HepG2 (cell line): ENCODE data around the gene AFAP1. TPM values are rescaled to one million over a fixed set of nuclear protein-coding genes. Genes with fewer than 3 reads are reported as not detected.

Experiments
- ATAC-seq: fragments of 200-7000 bp; cut with Tn5 transposase; 3 replicates; pipeline ENCODE4 v1.9.1; 2020; ENCODE audit warnings: mild to moderate bottlenecking, moderate library complexity
- BruUV-seq: library from RNA; stranded (reverse); fragments of 400-500 nt; replicated peaks from 2 replicates; lab custom pipeline; 2021; lab: Mats Ljungman, UMichigan
- CTCF ChIA-PET: fragments of 300-600 bp; formaldehyde crosslinking; extraction: SDS; loops from one replicate; lab custom pipeline; 2021; ENCODE audit warnings: low total read pairs, inconsistent platforms, low intra/inter-chr PET ratio; lab: Yijun Ruan, JAX
- POLR2A ChIA-PET: fragments of 350-600 bp; sonication (Branson Sonifier 250); formaldehyde crosslinking; loops from one replicate; lab custom pipeline; 2020; ENCODE audit warnings: antibody characterized with exemption, inconsistent platforms; lab: Yijun Ruan, JAX
- DNase-seq: peaks from one replicate; pipeline ENCODE4 v3.0.0-alpha.2; 2015; ENCODE audit warnings: low spot score
- FAIRE-seq: peaks from 3 replicates; lab custom pipeline; 2011; peaks lifted over from hg19 to GRCh38; lab: Jason Lieb, UNC
- H2AFZ ChIP-seq: one replicate; pipeline ENCODE4 v1.6.1; 2011; ENCODE audit warnings: low read length, inconsistent platforms
- H3K27ac ChIP-seq: fragments of 300-600 bp; 3 replicates; pipeline ENCODE4 v1.8.0; 2011; ENCODE audit warnings: mixed run types, mild to moderate bottlenecking, mixed read lengths, low read length, inconsistent platforms; ENCODE audit not compliant: insufficient read depth; ENCODE audit errors: extremely low read length
- H3K27me3 ChIP-seq, 2 experiments: fragments of 200-600 bp in 1 of 2; 2 replicates in 1 of 2; 3 replicates in 1 of 2; pipeline versions ENCODE4 v1.6.0 to v1.8.0; 2011; ENCODE audit warnings: low read length in 2 of 2, mild to moderate bottlenecking in 2 of 2, moderate library complexity in 2 of 2, inconsistent platforms in 1 of 2; ENCODE audit not compliant: insufficient read depth in 2 of 2, control insufficient read depth in 1 of 2
- H3K36me3 ChIP-seq, 2 experiments: fragments of 200-600 bp in 1 of 2; replicated peaks in 1 of 2; 2 replicates in 1 of 2; 3 replicates in 1 of 2; pipeline versions ENCODE4 v1.5.1 to v1.8.0; 2011; ENCODE audit warnings: low read length in 2 of 2, inconsistent platforms in 1 of 2; ENCODE audit not compliant: insufficient read depth in 2 of 2, control insufficient read depth in 1 of 2
- H3K4me1 ChIP-seq: 2 replicates; pipeline ENCODE4 v1.5.1; 2012; ENCODE audit warnings: low read length, inconsistent platforms; ENCODE audit not compliant: insufficient read depth
- H3K4me2 ChIP-seq: 2 replicates; pipeline ENCODE4 v1.6.0; 2011; ENCODE audit warnings: low read depth, low read length, inconsistent platforms
- H3K4me3 ChIP-seq, 3 experiments: fragments of 200-600 bp in 1 of 3; sonication (generic), shearing (Covaris generic) in 1 of 3; replicated peaks in 1 of 3; 2 replicates each; pipeline ENCODE4 v1.5.1; 2011 to 2016; ENCODE audit warnings: low read length in 3 of 3, inconsistent platforms in 2 of 3, low read depth in 2 of 3, mild to moderate bottlenecking in 2 of 3, control low read depth in 1 of 3, mixed read lengths in 1 of 3; ENCODE audit not compliant: insufficient read depth in 1 of 3
- H3K79me2 ChIP-seq: one replicate; pipeline ENCODE4 v1.6.1; 2011; ENCODE audit warnings: low read length, inconsistent platforms; ENCODE audit not compliant: insufficient read depth
- H3K9ac ChIP-seq: 2 replicates; pipeline ENCODE4 v1.6.0; 2011; ENCODE audit warnings: mild to moderate bottlenecking, low read depth, low read length, inconsistent platforms; ENCODE audit not compliant: insufficient read depth
- H3K9me3 ChIP-seq: 2 replicates; pipeline ENCODE4 v1.5.1; 2012; ENCODE audit warnings: mild to moderate bottlenecking, low read length
- H4K20me1 ChIP-seq: 2 replicates; pipeline ENCODE4 v1.6.0; 2011; ENCODE audit warnings: inconsistent platforms, mild to moderate bottlenecking, low read length, moderate library complexity; ENCODE audit not compliant: insufficient read depth
- E2F5 ChIP-seq: sonication (generic); formaldehyde crosslinking; conservative IDR thresholded peaks from 2 replicates; pipeline ENCODE4 v1.4.0; 2020; ENCODE audit warnings: missing genetic modification reagents
- GPBP1L1 ChIP-seq: sonication (generic); formaldehyde crosslinking; IDR thresholded peaks from 2 replicates; pipeline ENCODE4 v1.5.0; 2020; ENCODE audit warnings: mild to moderate bottlenecking, missing genetic modification reagents
- HDAC6 ChIP-seq: fragments of 200-600 bp; sonication (generic); IDR thresholded peaks from 2 replicates; pipeline ENCODE4 v1.7.0; 2017; ENCODE audit warnings: mild to moderate bottlenecking, antibody characterized with exemption, low read length, low read depth
- HIC2 ChIP-seq: sonication (generic); formaldehyde crosslinking; IDR thresholded peaks from 2 replicates; pipeline ENCODE4 v1.9.0; 2022; ENCODE audit warnings: low read depth, missing genetic modification reagents
- HMGXB3 ChIP-seq: sonication (generic); formaldehyde crosslinking; IDR thresholded peaks from 2 replicates; pipeline ENCODE4 v1.4.0; 2020; ENCODE audit warnings: missing genetic modification reagents, borderline replicate concordance
- HOXD1 ChIP-seq: sonication (generic); formaldehyde crosslinking; IDR thresholded peaks from 2 replicates; pipeline ENCODE4 v1.5.0; 2020; ENCODE audit warnings: missing genetic modification reagents
- MIER2 ChIP-seq: IDR thresholded peaks from 2 replicates; pipeline ENCODE4 v1.6.1; 2016; ENCODE audit warnings: missing biosample characterization, missing genetic modification reagents
- MTERF4 ChIP-seq: sonication (generic); formaldehyde crosslinking; IDR thresholded peaks from 2 replicates; pipeline ENCODE4 v1.8.0; 2023; ENCODE audit warnings: mild to moderate bottlenecking, missing genetic modification reagents
- NR3C1 ChIP-seq: sonication (generic); formaldehyde crosslinking; IDR thresholded peaks from 2 replicates; pipeline ENCODE4 v1.4.0; 2020; ENCODE audit warnings: missing genetic modification reagents
- RCOR2 ChIP-seq: IDR thresholded peaks from 2 replicates; pipeline ENCODE4 v1.6.1; 2016; ENCODE audit warnings: missing biosample characterization, missing genetic modification reagents
- YY1 ChIP-seq: IDR thresholded peaks from 2 replicates; pipeline ENCODE4 v1.6.1; 2011; ENCODE audit warnings: low read length, low read depth, moderate library complexity, mild to moderate bottlenecking; ENCODE audit not compliant: insufficient read depth, insufficient replicate concordance
- ZBTB44 ChIP-seq: sonication (generic); formaldehyde crosslinking; IDR thresholded peaks from 2 replicates; pipeline ENCODE4 v1.4.0; 2020; ENCODE audit warnings: missing genetic modification reagents
- ZFP36L1 ChIP-seq: sonication (generic); formaldehyde crosslinking; IDR thresholded peaks from 2 replicates; pipeline ENCODE4 v1.8.0; 2022; ENCODE audit warnings: mild to moderate bottlenecking, missing genetic modification reagents, moderate library complexity
- WGBS: methylation state at CpG from one replicate; pipeline ENCODE4 v1.1.6; 2017; ENCODE audit warnings: low lambda C conversion rate; 5-methylcytosine and 5-hydroxymethylcytosine counted together
- in situ Hi-C: cut with HindIII; loops from 2 replicates; pipeline ENCODE4 v1.10.0; 2017; ENCODE audit warnings: low pct_unique_long_range_greater_than_20kb; ENCODE audit not compliant: extremely low pct_ligation_motif_present
- intact Hi-C: fragments of 100-400 bp; cut with micrococcal nuclease; formaldehyde crosslinking; loops from one replicate; pipeline ENCODE4 v1.10.0; 2022; ENCODE audit not compliant: unreplicated experiment
- polyA plus RNA-seq, 8 experiments: library from polyadenylated mRNA; depleted of rRNA in 3 of 8; stranded (reverse) in 7 of 8; unstranded in 1 of 8; fragments of >200 nt; fragmentation: Illumina TruSeq in 4 of 8; extraction: Trizol in 4 of 8; gene quantifications; 2 replicates each; pipeline versions ENCODE4 v1.2.1 to v1.2.3, GENCODE V29; 2011 to 2016; ENCODE audit warnings: low read depth in 4 of 8, missing spikeins in 1 of 8, mixed read lengths in 1 of 8; ENCODE audit not compliant: insufficient read depth in 1 of 8
- total RNA-seq, 5 experiments: library from RNA; depleted of rRNA; stranded (reverse); fragments of >200 nt; fragmentation: Illumina TruSeq; extraction: Trizol; gene quantifications; 2 replicates each; pipeline ENCODE4 v1.2.3, GENCODE V29; 2016; ENCODE audit warnings: low read depth in 1 of 5

The AFAP1 gene
- total and polyA plus RNA-seq, 2 of the 13 experiments (the other 11 are each of a cell fraction or from before 2014, with no cell fraction given) = 2.5 TPM

GRCh38 chr4:7844594-7844991 lies 95.1 kb downstream of the AFAP1 start:
- H3K4me1 ChIP-seq = peaks cover 17% of the 10 kb centered on the region
- in situ Hi-C loops = no loop called here
- H3K36me3 ChIP-seq = peaks cover 1 to 5% of the 10 kb centered on the region in 2 experiments; a peak in 2 of 5 replicates
- TF ChIP-seq HOXD1 = no peak
- no peak for TF ChIP-seq E2F5
- TF ChIP-seq NR3C1 = no peak
- no peak for TF ChIP-seq MIER2
- no peak for TF ChIP-seq RCOR2 (CRISPR knock-in tag)
- no peak for TF ChIP-seq HDAC6
- TF ChIP-seq HIC2 = no peak
- TF ChIP-seq HMGXB3 (CRISPR knock-in tag) = no peak
- no peak for TF ChIP-seq MTERF4 (CRISPR knock-in tag)
- TF ChIP-seq YY1 = no peak
- TF ChIP-seq GPBP1L1 (CRISPR knock-in tag) = no peak
- TF ChIP-seq ZBTB44 (CRISPR knock-in tag) = no peak
- TF ChIP-seq ZFP36L1 (CRISPR knock-in tag) = no peak

More at GRCh38 chr4:7844594-7844991, 95.1 kb downstream of the AFAP1 start:
- POLR2A ChIA-PET = no interaction called here
- no peak overlapping the region for H2AFZ ChIP-seq
- CTCF ChIA-PET = interaction anchor here (1.3 to 1.7 kb wide), 2 partner anchors 32 to 40 kb away, joined by 3 to 19 read pairs; no protein-coding TSS in a partner anchor
- BruUV-seq = no TSS peak
- H3K27me3 ChIP-seq = no peaks in the 10 kb centered on the region
- FAIRE-seq (no peak), DNase-seq (no peak), ATAC-seq (no peak)
- H3K27ac ChIP-seq = no peak overlapping the region
- no peak overlapping the region for H3K4me3 ChIP-seq
- no peak overlapping the region for H3K4me2 ChIP-seq
- no peak overlapping the region for H3K9ac ChIP-seq
- H4K20me1 ChIP-seq = no peaks in the 10 kb centered on the region
- no peaks in the 10 kb centered on the region for H3K9me3 ChIP-seq
- no peaks in the 10 kb centered on the region for H3K79me2 ChIP-seq
- 74% methylated on average over 11 of the region's 11 CpGs for WGBS
- intact Hi-C loops = loop anchor here (1.0 kb wide), 2 partner anchors 40 to 143 kb away; no protein-coding TSS in a partner anchor
